HG02885 (cell line): ENCODE results near the gene MYO9B.
A peak's percentile ranks its signal among the peaks of the same experiment; 100 is the strongest.

ENCODE experiments used
- ATAC-seq: cut with Tn5 transposase; IDR thresholded peaks from one replicate; pipeline ENCODE4 v1.9.1; 2021; ENCODE audit warnings: mild to moderate bottlenecking; ENCODE audit not compliant: unreplicated experiment, poor library complexity

Gene MYO9B

DNA sequence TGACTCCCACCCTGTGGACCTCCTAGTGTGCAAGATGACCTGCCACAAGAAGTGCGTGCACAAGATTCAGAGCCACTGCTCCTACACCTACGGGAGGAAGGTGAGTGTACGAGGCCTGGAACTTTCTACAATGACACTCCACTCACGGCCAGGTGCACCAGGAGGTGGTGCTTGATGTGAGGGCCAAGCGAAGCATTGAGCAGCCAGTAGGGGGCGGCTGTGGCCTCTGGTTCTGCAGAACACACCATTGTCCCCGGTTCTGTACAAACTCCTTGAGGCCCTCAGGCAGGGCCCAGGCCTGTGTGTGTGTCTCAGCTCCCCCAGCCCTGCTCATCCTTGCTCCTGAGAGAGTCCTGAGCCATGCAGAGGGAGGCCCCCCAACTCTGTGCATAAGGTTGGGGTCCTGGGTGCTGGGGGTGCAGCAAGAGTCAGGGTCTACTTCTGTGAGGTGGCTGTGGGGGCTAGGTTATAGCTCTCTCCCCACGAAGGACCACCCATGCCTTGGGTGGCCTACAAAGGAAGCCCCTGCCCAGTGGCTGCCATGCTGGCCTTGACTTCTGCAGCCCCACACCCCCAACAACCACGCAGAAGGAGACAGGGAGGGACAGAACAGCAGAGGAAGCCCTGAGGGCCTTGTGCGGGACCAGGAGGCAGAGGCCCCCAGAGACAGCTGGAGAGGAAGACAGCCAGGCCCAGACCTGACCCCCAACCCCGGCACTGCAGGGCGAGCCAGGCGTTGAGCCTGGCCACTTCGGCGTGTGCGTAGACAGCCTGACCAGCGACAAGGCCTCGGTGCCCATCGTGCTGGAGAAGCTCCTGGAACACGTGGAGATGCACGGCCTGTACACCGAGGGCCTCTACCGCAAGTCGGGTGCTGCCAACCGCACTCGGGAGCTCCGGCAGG lies 129.9 kb downstream of the MYO9B start:
- no peak for ATAC-seq

GRCh38 chr19:17206736-17207581 lies 131.4 kb downstream of the MYO9B start:
- no peak for ATAC-seq

- no peak for ATAC-seq
Observed at GRCh38 chr19:17209126-17210036, 133.8 kb downstream of the MYO9B start.

GRCh38 chr19:17210296-17210695 lies 134.7 kb downstream of the MYO9B start:
- ATAC-seq = no peak

DNA sequence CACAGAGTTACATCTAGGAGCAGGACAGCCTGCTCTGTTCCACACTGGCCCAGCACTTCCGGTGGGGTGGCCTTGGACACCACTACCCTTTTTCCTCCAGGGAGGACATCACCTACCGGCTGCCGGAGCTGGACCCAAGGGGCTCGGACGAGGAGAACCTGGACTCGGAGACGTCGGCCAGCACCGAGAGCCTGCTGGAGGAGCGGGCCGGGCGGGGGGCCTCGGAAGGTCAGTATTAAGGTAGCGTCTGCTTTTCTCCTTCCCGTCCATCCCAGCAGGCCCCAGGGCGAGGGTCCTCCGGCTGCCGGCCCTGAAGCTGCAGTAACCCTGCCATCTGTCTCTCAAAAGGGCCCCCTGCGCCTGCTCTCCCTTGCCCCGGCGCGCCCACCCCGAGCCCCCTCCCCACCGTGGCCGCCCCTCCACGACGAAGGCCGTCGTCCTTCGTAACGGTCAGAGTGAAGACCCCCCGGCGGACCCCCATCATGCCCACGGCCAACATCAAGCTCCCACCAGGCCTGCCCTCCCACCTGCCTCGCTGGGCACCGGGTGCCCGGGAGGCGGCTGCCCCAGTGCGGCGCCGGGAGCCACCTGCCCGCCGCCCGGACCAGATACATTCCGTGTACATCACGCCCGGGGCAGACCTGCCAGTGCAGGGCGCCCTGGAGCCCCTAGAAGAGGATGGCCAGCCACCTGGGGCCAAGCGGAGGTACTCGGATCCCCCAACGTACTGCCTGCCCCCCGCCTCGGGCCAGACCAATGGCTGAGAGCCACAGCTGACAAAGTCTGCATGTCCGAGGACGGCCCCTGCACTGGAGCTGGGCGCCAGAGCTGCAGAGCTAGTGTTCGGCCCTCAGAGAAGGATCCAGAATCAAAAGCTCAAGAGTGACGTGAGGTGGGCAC lies 136.2 kb downstream of the MYO9B start:
- no peak for ATAC-seq

- no peak for ATAC-seq
Observed at GRCh38 chr19:17213334-17213733, 137.8 kb downstream of the MYO9B start.

- no peak for ATAC-seq
Observed at GRCh38 chr19:17214508-17215126, 139.0 kb downstream of the MYO9B start.

GRCh38 chr19:17215127-17215971 lies 139.8 kb downstream of the MYO9B start, which contains the start of gene USE1:
TSS of gene USE1 (plus strand) at chr19:17215357. CDS start at chr19:17215406, 49 bp downstream.
- peak; percentile 84 for ATAC-seq

DNA sequence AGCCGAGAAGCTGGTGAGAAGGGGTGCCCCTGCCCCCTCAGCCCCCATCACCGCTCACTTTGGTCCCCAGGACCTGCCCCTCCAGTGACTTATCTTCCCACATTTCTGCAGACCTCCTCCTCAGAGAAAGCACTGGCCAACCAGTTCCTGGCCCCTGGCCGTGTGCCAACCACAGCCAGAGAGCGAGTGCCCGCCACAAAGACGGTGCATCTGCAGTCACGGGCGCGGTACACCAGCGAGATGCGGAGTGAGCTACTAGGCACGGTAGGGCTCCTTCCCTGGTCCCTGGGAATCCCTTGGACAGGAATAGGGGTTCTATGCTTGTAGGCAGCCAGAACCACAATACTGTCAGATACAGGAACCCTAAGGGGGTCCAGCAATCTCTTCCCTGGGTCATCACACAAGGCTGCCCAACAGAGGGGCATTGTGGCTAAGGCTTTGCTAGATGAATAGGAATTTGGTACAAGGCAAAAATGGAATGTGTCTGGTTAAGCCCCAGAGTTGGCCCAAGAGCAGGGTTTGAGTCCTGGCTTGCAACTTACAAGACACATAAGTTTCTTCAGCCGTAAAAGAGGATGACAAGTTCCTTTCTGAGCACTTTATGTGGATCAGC lies 140.6 kb downstream of the MYO9B start:
- no peak for ATAC-seq

DNA sequence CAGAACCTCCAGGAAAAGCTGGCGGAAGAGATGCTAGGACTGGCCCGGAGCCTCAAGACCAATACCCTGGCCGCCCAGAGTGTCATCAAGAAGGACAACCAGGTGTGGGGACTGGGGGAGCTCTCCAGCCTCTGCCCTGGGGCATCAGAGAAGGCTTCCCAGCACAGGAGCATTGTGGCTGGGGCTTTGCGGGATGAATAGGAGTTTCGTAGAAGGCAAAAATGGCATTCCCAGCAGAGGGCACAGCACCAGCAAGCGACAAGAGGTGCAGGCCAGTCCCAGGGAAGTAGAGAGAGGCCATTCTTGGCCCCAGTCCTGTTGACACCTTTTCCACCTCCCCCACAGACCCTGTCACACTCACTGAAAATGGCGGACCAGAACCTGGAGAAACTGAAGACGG lies 143.7 kb downstream of the MYO9B start:
- ATAC-seq = no peak

GRCh38 chr19:17220207-17220758 lies 144.7 kb downstream of the MYO9B start:
- no peak for ATAC-seq

- ATAC-seq = no peak
Observed at GRCh38 chr19:17225053-17225452, 149.5 kb downstream of the MYO9B start.

DNA sequence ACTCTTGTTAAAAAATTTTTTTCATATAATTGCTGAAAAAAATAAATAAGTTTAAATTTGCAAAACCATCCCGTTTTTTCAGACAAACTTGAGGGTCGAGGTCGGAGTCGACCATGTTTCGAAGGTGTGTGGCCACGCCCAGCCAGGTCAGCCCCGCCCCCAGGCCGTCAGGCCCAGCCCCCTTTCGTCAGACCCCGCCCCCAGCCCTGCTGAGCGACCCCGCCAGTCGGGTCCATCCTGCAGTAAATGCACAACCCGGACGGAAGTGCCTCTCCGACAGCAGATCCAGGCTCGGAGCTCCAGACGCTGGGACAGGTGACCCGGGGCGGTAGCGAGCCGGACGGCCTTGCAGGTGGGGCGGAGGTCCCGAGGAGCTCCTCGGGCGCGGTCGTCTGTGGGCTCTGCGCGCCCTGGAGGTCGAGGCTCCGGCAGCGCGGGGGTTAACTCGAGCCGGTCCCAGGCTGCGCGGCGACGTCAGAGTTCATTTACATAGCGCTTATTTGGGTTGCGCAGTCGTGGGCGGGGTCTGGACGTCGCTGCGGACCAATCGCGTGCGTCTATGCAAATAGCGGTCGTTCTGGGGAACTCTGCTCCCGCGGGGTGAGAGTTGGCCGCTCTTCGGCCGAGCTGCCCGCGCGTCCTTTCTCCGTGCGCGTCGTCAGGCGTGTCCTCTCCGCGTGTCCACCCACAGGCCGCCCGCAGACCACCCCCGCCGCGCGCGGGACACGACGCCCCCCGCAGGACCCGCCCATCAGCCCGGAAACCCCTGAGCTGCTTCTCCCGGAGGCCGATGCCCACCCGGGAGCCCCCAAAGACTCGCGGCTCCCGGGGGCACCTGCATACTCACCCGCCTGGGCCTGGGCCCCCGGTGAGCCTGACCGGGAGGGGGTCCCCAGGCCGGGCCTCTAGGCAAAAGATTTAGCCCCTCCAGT lies 150.7 kb downstream of the MYO9B start, which contains the start of gene OCEL1:
TSS of gene OCEL1 (plus strand) at position 225 of the 932 bp plus-strand sequence. CDS start at position 247, 22 bp downstream.
- ATAC-seq = peak; percentile 92

GRCh38 chr19:17227798-17228367 lies 152.3 kb downstream of the MYO9B start:
- no peak for ATAC-seq

DNA sequence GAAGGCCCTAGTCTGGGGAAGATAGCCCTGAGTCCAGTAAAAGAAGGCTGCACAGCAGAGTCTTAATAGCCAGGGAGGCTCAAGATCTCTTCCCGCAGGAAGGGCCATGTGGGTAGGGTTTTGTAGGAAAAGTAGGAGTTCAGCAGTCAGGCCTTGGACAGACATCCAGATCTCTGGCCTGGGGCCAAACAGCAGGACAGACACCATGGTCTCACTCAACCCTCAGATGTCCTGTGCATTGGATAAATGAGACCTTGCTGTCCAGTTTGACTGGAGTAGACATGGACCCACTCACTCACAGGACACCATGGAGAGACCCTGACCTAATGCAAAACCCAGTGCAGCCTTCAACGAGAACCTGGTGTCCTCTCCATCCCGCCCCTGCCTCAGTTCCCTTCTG lies 154.3 kb downstream of the MYO9B start:
- ATAC-seq = no peak

- ATAC-seq = no peak
Observed at GRCh38 chr19:17232258-17232657, 156.7 kb downstream of the MYO9B start.
